Muscle of leg (tissue), 11 donors: ENCODE data around the gene MYCN. TPM values are rescaled to one million over a fixed set of nuclear protein-coding genes. Genes with fewer than 3 reads are reported as not detected.
"Not testable (repeated sequence)": the region's sequence is repeated elsewhere in the genome, so short reads cannot be mapped to it uniquely, and the experiment has no call there.

Experiments used
- DNase-seq: peaks from one replicate; pipeline ENCODE4 v3.0.0; 2013
- H3K27ac ChIP-seq: one replicate; pipeline ENCODE4 v1.5.1; 2013; ENCODE audit warnings: mild to moderate bottlenecking, low read length, control low read depth
- H3K27me3 ChIP-seq: one replicate; pipeline ENCODE4 v1.6.1; 2013; ENCODE audit warnings: low read length; ENCODE audit not compliant: control insufficient read depth, insufficient read depth
- H3K36me3 ChIP-seq: one replicate; pipeline ENCODE4 v1.6.1; 2013; ENCODE audit warnings: low read length; ENCODE audit not compliant: control insufficient read depth, insufficient read depth
- H3K4me1 ChIP-seq: one replicate; pipeline ENCODE4 v1.6.1; 2013; ENCODE audit warnings: low read length; ENCODE audit not compliant: control insufficient read depth, insufficient read depth
- H3K4me3 ChIP-seq: one replicate; pipeline ENCODE4 v1.5.1; 2013; ENCODE audit warnings: low read length, control low read depth
- H3K9me3 ChIP-seq: replicated peaks from 2 replicates; pipeline ENCODE4 v1.6.1; 2013; ENCODE audit warnings: low read depth, low read length; ENCODE audit not compliant: control insufficient read depth
- WGBS: methylation state at CpG from one replicate; pipeline ENCODE4 v1.1.5; 2013; ENCODE audit warnings: missing lambda C conversion rate; ENCODE audit not compliant: insufficient coverage; 5-methylcytosine and 5-hydroxymethylcytosine counted together
- polyA plus RNA-seq, 8 donors: library from polyadenylated mRNA; unstranded; fragments of 120-200 nt; gene quantifications; one replicate each; pipeline versions ENCODE4 v1.2.1 to v1.2.3, GENCODE V29; 2013; ENCODE audit warnings: inconsistent platforms in 1 of 8, low replicate concordance in 1 of 8; ENCODE audit not compliant: insufficient read length in 8 of 8, insufficient read depth in 1 of 8
- total RNA-seq: library from RNA; stranded (reverse); fragments of 120-200 nt; gene quantifications from one replicate; pipeline ENCODE4 v1.2.4, GENCODE V29; 2013

Gene MYCN
- total and polyA plus RNA-seq, 9 donors: 5.5 to 9.2 (median 6.6) TPM

GRCh38 chr2:15916336-15916735 is 24.0 kb upstream of the MYCN start:
- DNase-seq: no peak
- peaks cover 7% of the 10 kb centered on the region for H3K27me3 ChIP-seq
- WGBS: 96% methylated on average over 2 of the region's 4 CpGs
- H3K9me3 ChIP-seq: no peaks in the 10 kb centered on the region
- no peaks in the 10 kb centered on the region for H3K36me3 ChIP-seq
- H3K4me3 ChIP-seq: no peak overlapping the region
- H3K4me1 ChIP-seq: peaks cover 46% of the 10 kb centered on the region
- H3K27ac ChIP-seq: no peak overlapping the region

GRCh38 chr2:15918761-15919356 is 21.5 kb upstream of the MYCN start:
- Histone ChIP-seq H3K27ac (no peak overlapping the region), H3K4me1 (peaks cover 25% of the 10 kb centered on the region), H3K4me3 (no peak overlapping the region), H3K27me3 (peaks cover 6% of the 10 kb centered on the region), H3K36me3 (no peaks in the 10 kb centered on the region), H3K9me3 (no peaks in the 10 kb centered on the region)
- no peak for DNase-seq
- WGBS: 69% methylated on average over 7 of the region's 9 CpGs

DNA sequence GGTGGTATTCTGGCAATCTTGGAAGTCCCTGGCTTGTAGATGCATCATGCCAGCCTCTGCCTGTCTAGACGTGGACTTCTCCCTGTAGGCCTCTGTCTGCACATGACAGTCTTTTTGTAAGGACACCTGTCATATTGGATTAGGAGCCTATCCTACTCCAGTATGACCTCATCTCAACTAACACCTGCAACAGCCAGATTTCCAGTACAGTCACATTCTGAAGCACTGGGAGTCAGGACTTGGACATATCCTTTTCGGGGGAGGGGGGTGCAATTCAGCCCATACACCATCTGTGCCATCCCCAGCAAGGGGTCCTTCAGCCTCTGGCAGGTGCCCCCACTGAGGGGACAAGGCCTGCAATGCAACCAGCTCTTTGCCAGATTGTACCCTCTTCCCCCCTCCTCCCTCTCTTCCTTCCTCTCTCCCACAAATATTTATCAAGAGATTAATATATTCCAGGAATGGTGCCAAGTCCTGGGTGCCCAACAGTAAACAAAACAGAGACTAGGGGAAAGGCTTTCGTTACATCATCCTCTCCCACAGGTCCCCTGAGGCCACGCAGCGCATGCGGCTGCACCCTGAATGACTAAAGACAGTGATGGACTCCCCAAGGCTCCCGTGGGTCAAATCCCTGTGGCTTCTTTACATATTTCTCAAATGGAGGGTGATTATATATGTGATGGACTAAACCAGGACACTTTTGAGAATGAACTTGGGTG is 20.5 kb upstream of the MYCN start:
- no peaks in the 10 kb centered on the region for H3K9me3 ChIP-seq
- H3K27me3 ChIP-seq: peaks cover 8% of the 10 kb centered on the region
- no peak overlapping the region for H3K4me3 ChIP-seq
- H3K4me1 ChIP-seq: peaks cover 15% of the 10 kb centered on the region
- DNase-seq: no peak
- WGBS: 77% methylated on average over 2 of the region's 7 CpGs
- H3K36me3 ChIP-seq: no peaks in the 10 kb centered on the region
- no peak overlapping the region for H3K27ac ChIP-seq

GRCh38 chr2:15920696-15921095 is 19.7 kb upstream of the MYCN start:
- H3K36me3 ChIP-seq: no peaks in the 10 kb centered on the region
- no peaks in the 10 kb centered on the region for H3K9me3 ChIP-seq
- no peak for DNase-seq
- H3K4me1 ChIP-seq: peaks cover 7% of the 10 kb centered on the region
- H3K27ac ChIP-seq: no peak overlapping the region
- 66% methylated on average over 9 of the region's 10 CpGs for WGBS
- no peak overlapping the region for H3K4me3 ChIP-seq
- peaks cover 8% of the 10 kb centered on the region for H3K27me3 ChIP-seq

DNA sequence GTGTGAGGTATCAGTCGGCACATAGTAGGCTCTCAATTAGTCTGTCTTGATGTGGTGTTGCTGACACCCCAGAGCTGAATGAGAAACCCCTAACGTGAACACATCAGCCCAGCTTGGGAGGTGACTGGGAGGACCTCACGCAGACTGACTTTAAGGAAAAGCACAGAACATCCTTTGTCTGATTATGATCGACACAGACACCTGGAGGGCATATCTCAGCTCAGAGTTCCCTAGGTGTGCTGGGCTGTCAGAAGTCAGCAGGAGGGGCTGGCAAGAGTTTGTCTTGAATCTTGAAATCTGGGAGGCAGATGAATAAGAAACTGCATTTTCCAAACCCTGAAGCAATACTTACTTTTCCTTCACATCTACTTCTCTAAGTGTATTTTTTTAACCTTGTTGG is 16.8 kb upstream of the MYCN start:
- WGBS: 54% methylated on average over 4 of the region's 4 CpGs

DNA sequence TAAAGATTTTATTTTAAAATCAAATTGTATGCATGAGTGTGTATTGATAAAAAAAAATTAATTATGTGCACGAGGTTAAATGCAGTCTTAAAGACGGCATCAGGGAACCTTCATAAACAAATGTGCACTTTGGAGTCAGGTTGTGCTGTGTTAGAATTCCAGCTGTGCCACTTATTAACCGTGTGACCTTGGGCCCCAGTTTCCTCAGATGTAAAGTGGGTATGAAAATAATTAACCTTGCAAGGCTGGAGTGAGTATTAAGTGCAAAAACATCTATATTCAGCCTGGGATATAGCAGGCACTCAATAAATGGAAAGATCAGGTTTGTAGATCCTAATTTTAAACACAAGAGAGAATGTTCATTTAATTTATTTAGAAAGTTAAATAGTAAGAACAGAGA is 14.5 kb upstream of the MYCN start:
- DNase-seq: no peak
- no peak overlapping the region for H3K4me3 ChIP-seq
- 36% methylated on average over 2 of the region's 3 CpGs for WGBS
- peaks cover 4% of the 10 kb centered on the region for H3K4me1 ChIP-seq
- H3K9me3 ChIP-seq: no peaks in the 10 kb centered on the region
- H3K36me3 ChIP-seq: no peaks in the 10 kb centered on the region
- no peak overlapping the region for H3K27ac ChIP-seq
- H3K27me3 ChIP-seq: peaks cover 8% of the 10 kb centered on the region

More for the DNA sequence above, 16.8 kb upstream of the MYCN start:
- no peak for DNase-seq
- Histone ChIP-seq H3K9me3 (no peaks in the 10 kb centered on the region), H3K27me3 (peaks cover 12% of the 10 kb centered on the region), H3K27ac (no peak overlapping the region), H3K4me1 (peaks cover 9% of the 10 kb centered on the region), H3K36me3 (no peaks in the 10 kb centered on the region), H3K4me3 (no peak overlapping the region)

GRCh38 chr2:15926252-15926651 is 14.1 kb upstream of the MYCN start:
- Histone ChIP-seq H3K27ac (no peak overlapping the region), H3K4me3 (no peak overlapping the region), H3K36me3 (no peaks in the 10 kb centered on the region), H3K9me3 (no peaks in the 10 kb centered on the region), H3K27me3 (peaks cover 8% of the 10 kb centered on the region), H3K4me1 (peaks cover 4% of the 10 kb centered on the region)
- DNase-seq: no peak
- 96% methylated on average over 3 of the region's 7 CpGs for WGBS

GRCh38 chr2:15927551-15928218 is 12.7 kb upstream of the MYCN start:
- peaks cover 4% of the 10 kb centered on the region for H3K4me1 ChIP-seq
- peaks cover 6% of the 10 kb centered on the region for H3K27me3 ChIP-seq
- no peak for DNase-seq
- H3K9me3 ChIP-seq: no peaks in the 10 kb centered on the region
- no peaks in the 10 kb centered on the region for H3K36me3 ChIP-seq
- H3K4me3 ChIP-seq: no peak overlapping the region
- 50% methylated on average over 7 of the region's 11 CpGs for WGBS
- H3K27ac ChIP-seq: no peak overlapping the region

DNA sequence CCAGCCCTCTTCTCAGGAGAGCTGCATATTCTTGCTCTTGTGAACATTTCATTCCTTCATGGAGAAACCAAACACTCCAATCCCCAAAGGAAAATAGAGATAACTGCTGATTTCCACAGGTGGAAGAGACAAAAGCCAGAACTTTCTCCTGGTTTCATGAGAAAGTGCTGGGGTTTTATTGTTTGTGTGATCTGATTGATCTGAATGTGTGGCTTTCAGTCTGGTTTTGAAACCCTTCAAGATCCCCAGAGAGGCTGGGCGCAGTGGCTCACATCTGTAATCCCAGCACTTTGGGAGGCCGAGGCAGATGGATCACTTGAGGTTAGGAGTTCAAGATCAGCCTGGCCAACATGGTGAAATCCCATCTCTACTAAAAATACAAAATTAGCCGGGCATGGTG is 11.3 kb upstream of the MYCN start:
- H3K4me3 ChIP-seq, H3K4me1 ChIP-seq, DNase-seq, H3K27me3 ChIP-seq, H3K27ac ChIP-seq, H3K9me3 ChIP-seq, H3K36me3 ChIP-seq: not testable (repeated sequence)
- WGBS: no CpG with 5 or more reads among the region's 3 CpGs

DNA sequence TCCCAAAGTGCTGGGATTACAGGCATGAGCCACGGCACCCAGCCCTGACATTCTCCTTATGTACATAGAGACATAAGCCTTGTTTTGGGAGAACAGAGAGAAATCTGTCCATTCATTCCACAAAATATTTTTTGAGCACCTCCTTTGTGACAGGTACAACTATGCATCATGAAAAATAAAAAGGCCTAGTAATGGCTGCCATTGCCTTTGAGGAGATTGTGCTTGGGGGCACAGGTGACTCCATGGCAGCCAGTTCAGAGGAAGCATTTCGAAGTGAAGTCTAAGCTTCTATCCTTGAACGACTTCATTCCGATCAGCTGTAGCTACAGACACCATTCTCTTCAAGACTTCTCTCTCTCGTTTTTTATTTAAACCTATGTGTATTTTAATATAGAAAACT is 10.5 kb upstream of the MYCN start:
- H3K4me3 ChIP-seq: no peak overlapping the region
- H3K4me1 ChIP-seq: peaks cover 4% of the 10 kb centered on the region
- no peaks in the 10 kb centered on the region for H3K9me3 ChIP-seq
- DNase-seq: no peak
- peaks cover 3% of the 10 kb centered on the region for H3K27me3 ChIP-seq
- WGBS: 80% methylated on average over 1 of the region's 5 CpGs
- no peak overlapping the region for H3K27ac ChIP-seq
- H3K36me3 ChIP-seq: no peaks in the 10 kb centered on the region
